ENCODE measurements around the gene ILF3. TPM values are rescaled to one million over a fixed set of nuclear protein-coding genes. Genes with fewer than 3 reads are reported as not detected.

The ILF3 gene
- total and polyA plus RNA-seq, 10 of the 15 experiments (the other 5 are each of a cell fraction or from before 2014, with no cell fraction given): 28.1 to 383 (median 176) TPM

- no peak for TF ChIP-seq ZNF592 (IDR thresholded peaks at IDR 0.05)
- no peak for TF ChIP-seq CBX3 (IDR thresholded peaks at IDR 0.05; ENCODE audit: borderline replicate concordance, low read depth)
- no peak for TF ChIP-seq E4F1 (IDR thresholded peaks at IDR 0.05; ENCODE audit: borderline replicate concordance, partially characterized antibody)
- no peak for TF ChIP-seq ZSCAN29 (IDR thresholded peaks at IDR 0.05)
- no peak for TF ChIP-seq NR2C1 (IDR thresholded peaks at IDR 0.05)
- TF ChIP-seq STAT1 (conservative IDR thresholded peaks at IDR 0.05): no peak
- TF ChIP-seq BMI1 (IDR thresholded peaks at IDR 0.05; ENCODE audit: borderline replicate concordance): no peak
- no peak for TF ChIP-seq SMAD1 (IDR thresholded peaks at IDR 0.05; ENCODE audit: low read depth, partially characterized antibody)
- TF ChIP-seq JUND (IDR thresholded peaks at IDR 0.05; ENCODE audit: low read depth, low read length): no peak
- TF ChIP-seq ZZZ3 (IDR thresholded peaks at IDR 0.05; ENCODE audit: control insufficient read depth, insufficient read length, low read depth): no peak
- TF ChIP-seq TBL1XR1 (IDR thresholded peaks at IDR 0.05; ENCODE audit: low read depth, low read length): no peak
- TF ChIP-seq NFYB (IDR thresholded peaks at IDR 0.05; ENCODE audit: insufficient read depth, low read depth, low read length): no peak
Observed at GRCh38 chr19:10643968-10644259, 10.2 kb upstream of the ILF3 start (continued).
